Daoy (cell line): ENCODE results near the gene KIF21B. TPM values are rescaled to one million over a fixed set of nuclear protein-coding genes. Genes with fewer than 3 reads are reported as not detected.

Experiments
- DNase-seq: peaks from one replicate; pipeline ENCODE4 v3.0.0-alpha.2; 2015; ENCODE audit warnings: low read depth
- total RNA-seq: library from RNA; depleted of rRNA; stranded (reverse); fragments of >200 nt; shearing (Covaris generic); gene quantifications from 2 replicates; pipeline ENCODE4 v1.2.3, GENCODE V29; 2014; rRNA removed

Gene KIF21B, protein sequence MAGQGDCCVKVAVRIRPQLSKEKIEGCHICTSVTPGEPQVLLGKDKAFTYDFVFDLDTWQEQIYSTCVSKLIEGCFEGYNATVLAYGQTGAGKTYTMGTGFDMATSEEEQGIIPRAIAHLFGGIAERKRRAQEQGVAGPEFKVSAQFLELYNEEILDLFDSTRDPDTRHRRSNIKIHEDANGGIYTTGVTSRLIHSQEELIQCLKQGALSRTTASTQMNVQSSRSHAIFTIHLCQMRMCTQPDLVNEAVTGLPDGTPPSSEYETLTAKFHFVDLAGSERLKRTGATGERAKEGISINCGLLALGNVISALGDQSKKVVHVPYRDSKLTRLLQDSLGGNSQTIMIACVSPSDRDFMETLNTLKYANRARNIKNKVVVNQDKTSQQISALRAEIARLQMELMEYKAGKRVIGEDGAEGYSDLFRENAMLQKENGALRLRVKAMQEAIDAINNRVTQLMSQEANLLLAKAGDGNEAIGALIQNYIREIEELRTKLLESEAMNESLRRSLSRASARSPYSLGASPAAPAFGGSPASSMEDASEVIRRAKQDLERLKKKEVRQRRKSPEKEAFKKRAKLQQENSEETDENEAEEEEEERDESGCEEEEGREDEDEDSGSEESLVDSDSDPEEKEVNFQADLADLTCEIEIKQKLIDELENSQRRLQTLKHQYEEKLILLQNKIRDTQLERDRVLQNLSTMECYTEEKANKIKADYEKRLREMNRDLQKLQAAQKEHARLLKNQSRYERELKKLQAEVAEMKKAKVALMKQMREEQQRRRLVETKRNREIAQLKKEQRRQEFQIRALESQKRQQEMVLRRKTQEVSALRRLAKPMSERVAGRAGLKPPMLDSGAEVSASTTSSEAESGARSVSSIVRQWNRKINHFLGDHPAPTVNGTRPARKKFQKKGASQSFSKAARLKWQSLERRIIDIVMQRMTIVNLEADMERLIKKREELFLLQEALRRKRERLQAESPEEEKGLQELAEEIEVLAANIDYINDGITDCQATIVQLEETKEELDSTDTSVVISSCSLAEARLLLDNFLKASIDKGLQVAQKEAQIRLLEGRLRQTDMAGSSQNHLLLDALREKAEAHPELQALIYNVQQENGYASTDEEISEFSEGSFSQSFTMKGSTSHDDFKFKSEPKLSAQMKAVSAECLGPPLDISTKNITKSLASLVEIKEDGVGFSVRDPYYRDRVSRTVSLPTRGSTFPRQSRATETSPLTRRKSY (N-terminal part only)
- 2.6 and 3.4 TPM in 2 replicates for total RNA-seq

DNA sequence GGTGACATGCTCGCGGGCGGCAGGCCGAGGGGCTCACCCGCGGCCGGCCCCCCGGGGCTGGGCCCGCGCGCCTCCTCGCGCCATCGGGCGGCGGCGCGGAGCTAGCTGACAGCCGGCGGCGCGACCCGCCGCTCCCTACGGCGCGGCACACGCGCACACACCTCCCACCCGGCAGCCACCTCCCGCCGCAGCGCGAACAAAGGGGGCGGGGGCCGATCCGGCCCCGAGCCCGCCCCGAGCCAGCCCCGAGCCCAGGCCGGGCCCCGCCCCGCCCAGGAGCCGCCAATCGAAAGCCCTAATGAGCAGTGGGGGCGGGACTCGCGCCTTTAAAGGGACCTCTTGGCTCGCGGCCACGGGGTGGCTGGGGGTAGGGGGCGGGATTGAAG is at the start of gene KIF21B:
Gene KIF21B, minus strand, starts transcription at position 198 of the 386 bp plus-strand sequence. CDS start 331 bp downstream, outside the sequence.
- peak; percentile 88 for DNase-seq

DNA sequence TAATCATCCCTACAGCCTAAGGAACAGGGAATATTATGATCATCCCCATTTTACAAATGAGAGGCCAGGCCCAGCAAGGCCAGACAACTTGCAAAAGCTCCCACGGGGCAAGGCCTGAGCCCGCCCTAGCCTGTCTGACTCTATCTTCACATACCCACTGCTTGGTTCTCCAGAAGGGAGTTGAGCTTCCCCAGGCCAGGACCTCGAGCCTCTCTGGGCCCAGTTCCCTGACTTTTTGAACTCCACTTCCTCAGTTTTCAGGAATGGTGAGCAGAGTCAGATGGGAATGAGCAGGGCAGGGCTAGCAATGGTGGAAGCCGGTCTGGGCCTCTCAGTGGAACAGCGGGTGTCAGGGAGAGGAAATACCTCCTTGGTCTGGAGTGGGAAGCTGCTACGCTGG is 49.4 kb upstream of the KIF21B start:
- DNase-seq, result no peak

- peak; percentile 60 for DNase-seq
Observed at GRCh38 chr1:201072149-201072548, 48.6 kb upstream of the KIF21B start.

DNA sequence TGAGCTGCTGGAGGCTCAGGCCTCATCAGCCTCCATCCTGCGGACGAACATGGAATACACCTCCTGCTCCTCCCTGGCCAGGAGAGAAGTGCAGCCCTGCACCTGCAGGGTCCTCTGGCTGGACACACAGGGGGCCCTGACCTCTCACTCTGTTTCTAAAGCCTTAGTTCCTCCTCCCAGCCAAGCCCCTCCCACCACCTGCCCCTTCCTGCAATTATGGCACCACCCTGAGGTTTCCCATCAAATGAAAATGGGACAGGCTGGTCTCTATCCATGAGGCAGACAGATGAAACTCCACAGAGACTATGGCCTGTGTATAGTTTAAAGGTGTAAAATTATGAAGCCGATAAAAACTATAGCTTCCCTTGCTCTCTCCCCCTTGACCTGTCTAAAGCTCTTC is 46.1 kb upstream of the KIF21B start:
- no peak for DNase-seq

- no peak for DNase-seq
Observed at GRCh38 chr1:201068976-201069375, 45.5 kb upstream of the KIF21B start.

DNA sequence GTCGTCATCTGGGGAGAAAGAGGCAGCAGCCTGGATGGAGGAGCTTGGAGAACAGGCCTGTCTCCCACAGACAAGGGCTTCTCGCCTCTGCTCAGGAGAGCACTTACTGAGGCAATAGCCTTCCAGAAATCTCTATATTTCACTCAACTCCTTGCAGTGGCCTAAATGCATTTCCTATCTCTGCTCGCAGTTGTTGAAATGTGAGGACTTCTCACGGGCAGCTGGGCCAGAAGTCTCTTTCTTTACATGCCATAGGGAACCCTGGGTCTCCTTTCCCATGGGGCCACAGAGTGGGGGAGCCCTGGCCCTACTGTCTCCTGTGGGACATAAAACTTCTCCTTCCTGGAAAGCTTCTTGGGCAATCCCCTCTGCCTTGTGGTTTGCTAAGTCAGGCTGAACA is 43.5 kb upstream of the KIF21B start:
- DNase-seq, result no peak

DNA sequence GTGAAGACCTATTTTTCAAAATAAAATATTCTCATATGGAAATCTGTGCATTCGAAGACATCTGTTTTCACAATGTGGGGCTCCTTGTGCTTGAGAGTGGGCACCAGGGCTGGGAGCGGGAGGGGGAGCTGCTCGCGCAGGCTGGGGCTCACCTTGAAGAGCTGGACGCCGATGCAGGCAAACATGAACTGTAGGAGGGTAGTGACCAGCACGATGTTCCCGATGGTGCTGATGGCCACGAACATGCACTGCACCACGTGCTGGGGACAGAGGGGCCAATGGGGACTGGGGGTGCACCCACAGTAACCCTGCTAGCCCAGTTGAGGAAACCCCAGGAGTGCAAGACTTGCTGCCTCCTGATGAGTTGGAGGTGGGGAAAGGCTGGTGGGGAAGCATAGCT is 42.2 kb upstream of the KIF21B start:
- no peak for DNase-seq

GRCh38 chr1:201064806-201065205 is 41.3 kb upstream of the KIF21B start:
- no peak for DNase-seq

DNA sequence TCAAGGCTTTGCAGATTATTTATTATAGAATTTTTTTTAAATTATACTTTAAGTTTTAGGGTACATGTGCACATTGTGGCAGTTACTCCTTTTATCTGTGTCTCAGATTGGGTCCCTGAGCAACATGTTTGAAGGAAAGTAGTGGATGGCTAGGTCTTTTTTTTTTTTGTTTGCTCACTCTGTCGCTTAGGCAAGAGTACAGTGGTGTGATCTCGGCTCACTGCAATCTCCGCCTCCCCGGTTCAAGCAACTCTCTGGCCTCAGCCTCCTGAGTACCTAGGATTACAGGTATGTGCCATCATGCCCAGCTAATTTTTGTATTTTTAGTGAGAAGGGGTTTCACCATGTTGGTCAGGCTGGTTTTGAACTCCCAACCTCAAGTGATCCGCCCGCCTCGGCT is 39.6 kb upstream of the KIF21B start:
- DNase-seq, result no peak

DNA sequence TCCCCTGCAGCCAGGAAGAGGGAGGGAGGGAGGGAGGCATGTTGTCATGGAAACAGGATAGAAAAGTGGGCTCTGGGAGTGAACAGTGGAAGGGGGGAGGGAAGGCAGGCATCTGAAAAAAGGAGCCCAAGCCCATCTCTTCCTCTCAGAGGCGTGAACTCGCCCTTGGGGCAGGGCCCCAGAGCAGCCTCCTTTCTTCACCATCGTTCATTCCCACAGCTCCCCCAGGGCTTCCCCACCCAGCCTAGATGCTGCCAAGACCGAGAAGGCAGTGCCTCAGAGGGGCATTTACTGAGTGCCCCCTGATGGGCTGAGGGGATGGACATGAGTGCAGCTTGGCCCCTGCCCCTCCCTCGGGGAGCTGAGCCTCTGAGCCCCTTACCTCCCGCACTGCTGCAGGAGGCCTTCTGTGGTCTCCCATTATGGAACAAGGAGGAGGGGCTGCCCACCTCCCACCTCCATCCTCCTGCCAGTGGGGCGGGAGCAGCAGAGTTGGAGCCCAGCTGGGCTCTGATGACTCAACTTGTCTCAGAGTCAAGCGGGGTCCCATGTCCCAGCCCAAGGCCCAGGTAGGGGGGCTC is 39.1 kb upstream of the KIF21B start:
- DNase-seq, result no peak

GRCh38 chr1:201061886-201062285 is 38.4 kb upstream of the KIF21B start:
- no peak for DNase-seq

DNA sequence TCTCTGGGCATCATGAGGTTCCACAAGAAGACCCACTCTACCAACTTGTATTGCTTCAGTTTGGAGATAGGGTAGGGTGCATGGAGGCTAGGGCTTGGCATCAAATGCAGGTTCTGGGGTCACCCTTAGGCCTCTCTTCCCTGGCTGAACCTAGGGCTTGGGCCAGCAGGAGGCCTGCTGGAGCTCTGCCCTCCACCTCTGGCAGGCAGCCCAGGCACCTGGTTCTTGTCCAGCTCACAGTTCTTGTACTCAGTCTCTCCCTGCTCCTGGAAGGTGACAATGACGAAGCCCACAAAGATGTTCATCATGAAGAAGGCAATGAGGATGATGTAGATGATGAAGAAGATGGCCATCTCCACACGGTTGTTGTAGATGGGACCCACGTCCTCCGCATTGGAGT is 37.5 kb upstream of the KIF21B start:
- DNase-seq, result no peak

DNA sequence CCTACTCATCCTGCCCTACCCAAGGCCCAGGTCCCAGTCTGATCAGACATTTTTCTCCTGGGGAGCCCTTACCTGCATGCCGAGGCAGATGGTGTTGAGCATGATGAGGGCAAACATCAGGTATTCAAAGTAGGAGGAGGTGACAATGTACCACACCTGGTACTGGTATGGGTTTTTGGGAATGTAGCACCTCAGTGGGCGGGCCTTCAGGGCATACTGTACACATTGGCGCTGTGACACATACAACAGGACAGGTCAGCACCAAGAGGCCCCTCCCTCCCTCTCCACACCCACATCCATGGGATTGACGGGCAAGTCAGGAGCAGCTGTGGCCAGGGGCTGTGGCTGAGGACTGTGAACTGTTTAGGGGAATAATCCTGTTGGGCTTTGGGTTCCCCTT is 37.1 kb upstream of the KIF21B start:
- DNase-seq, result no peak

DNA sequence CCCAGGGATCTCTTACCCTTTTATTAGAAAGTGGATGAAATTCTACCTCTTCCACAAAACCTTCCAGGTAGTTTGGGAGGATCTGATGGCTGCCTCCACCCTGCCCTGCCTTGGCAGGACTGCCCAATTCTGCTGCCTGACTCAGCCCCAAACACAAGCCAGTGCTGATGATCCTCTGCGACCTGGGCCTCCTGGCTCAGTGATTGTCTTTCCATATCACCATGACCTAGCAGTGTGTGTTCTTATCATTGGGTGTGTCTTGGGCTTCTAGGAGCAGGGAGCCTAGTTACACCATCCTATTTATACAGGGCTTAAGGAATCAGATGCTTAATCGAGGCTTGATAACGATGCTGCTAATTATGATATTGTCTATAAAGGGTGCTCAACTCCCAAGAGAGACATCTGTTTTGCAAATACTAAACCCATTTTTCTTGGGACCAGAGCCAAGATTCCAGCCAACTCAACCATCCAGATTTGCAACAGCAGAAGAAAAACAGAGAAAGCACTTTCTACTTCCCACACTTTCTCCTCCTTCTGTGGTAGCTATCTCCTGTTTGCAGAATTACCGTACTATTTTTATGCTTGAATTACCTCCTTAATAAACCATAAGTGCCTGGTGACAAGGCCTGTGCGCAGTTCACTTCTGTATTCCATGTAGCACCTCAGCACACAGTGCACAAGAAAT is 36.5 kb upstream of the KIF21B start:
- DNase-seq, result no peak

- DNase-seq, result no peak
Observed at GRCh38 chr1:201059401-201059800, 35.9 kb upstream of the KIF21B start.

- no peak for DNase-seq
Observed at GRCh38 chr1:201054091-201054543, 30.6 kb upstream of the KIF21B start.

DNA sequence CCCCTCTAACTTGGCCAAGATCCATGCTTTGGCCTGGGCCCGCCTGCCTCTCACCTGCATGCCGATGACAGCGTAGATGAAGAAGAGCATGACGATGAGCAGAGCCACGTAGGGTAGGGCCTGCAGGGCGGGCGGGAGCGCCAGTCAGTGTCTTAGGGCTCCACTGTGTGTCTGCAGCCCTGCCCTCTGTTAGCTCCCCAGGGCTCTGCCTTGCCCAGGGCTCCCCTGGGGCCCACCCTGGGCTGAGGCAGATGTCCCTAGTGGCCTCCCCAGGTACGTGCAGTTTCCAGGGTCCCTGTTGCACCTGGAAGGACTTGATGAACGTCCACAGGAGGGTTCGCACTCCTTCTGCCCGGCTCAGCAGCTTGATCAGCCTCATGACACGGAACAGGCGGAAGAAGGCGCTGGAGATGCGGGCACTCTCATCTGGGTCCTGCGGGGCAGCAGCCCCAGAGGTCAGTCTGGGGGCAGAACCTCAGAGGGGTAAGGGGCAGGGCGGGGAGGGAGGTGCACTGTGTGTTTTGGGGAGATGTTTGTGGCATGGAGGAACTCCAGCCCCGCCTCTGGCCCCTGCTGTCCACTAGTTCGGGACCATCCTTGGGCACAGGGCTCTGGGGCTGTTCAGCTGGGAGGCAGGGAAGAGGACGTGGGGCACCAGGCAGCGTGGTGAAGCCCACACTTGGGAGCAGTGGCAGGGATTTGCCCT is 29.8 kb upstream of the KIF21B start:
- DNase-seq, result no peak

DNA sequence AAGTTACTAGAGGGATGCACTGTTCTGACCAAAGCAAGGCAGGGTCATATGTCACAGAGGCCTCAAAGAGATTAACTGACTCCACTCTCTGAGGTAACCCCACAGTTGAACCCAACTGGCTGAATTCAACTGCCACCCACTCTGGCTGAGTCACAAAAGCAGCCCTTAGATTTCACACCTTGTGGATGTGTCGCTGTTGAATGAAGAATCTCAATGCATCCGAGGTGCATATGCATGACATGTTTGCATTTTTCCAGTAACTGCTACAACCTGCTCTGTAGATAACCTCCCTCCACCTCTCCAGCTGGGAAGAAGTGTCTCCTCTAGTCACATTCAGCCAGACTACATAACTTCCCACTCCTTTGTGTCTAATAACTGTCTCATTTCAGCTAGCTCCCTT is 27.9 kb upstream of the KIF21B start:
- no peak for DNase-seq

DNA sequence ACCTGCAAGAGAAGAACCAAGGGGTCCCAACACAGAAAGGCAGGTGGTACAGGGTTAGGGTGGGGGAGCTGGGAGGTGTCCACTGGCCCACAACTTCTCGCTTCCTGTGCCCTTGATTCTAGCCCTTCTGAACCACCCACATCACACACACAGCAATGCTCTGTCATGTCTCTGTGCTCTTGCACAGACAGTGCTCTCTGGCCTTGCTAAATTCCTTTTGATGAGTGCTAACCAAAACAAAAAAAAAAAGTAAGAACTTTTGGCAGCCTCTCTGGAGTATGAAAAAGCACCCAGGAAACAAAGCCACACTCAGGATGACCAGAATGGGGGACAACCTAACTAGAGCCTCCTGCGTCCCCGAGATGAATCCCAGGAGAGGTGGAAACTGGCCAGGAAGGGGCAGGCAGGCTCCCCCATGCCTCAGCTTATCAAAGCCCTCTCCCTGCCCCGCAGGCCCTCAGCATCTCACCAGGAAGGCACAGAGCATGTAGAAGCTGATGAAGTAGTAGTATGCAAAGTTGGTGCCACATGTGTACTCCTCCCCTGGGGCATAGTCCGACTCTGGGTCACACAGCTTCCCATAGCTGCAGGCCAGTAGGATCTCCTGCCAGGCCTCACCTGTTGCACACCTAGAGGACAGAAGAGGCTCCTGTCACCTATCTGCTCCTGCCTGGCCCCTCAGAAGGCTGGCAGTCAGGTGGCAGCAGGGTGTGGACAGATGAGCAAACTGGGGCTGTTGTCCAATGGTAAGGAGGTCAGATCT is 27.2 kb upstream of the KIF21B start:
- no peak for DNase-seq
